B cell (primary cell): ENCODE measurements around the gene PPP1R13B. TPM values are rescaled to one million over a fixed set of nuclear protein-coding genes. Genes with fewer than 3 reads are reported as not detected.
"Not testable (repeated sequence)": the region's sequence is repeated elsewhere in the genome, so short reads cannot be mapped to it uniquely, and the experiment has no call there.

ENCODE experiments used
- ATAC-seq: fragments of 200-7000 bp; cut with Tn5 transposase; one replicate; pipeline ENCODE4 v1.10.0; 2021; ENCODE audit warnings: low read depth, mild to moderate bottlenecking, moderate number of reproducible peaks, moderate library complexity
- CTCF ChIA-PET: fragments of 350-600 bp; sonication (Branson Sonifier 250); formaldehyde crosslinking; loops from one replicate; lab custom pipeline; 2021; ENCODE audit warnings: antibody characterized with exemption, inconsistent platforms; lab: Charles Lee
- POLR2A ChIA-PET: fragments of 350-600 bp; sonication (Branson Sonifier 250); formaldehyde crosslinking; loops from one replicate; lab custom pipeline; 2021; ENCODE audit warnings: antibody characterized with exemption; lab: Charles Lee
- DNase-seq: peaks from one replicate; pipeline ENCODE4 v3.0.0; 2013
- H2AFZ ChIP-seq: 2 replicates; pipeline ENCODE4 v1.6.1; 2012; ENCODE audit warnings: mild to moderate bottlenecking, low read depth, low read length; ENCODE audit not compliant: insufficient read depth, poor library complexity, severe bottlenecking
- H3K27ac ChIP-seq, 2 donors: 1 replicate in 1 of 2; 2 replicates in 1 of 2; pipeline ENCODE4 v1.5.1; 2012 to 2013; ENCODE audit warnings: low read length in 2 of 2, mild to moderate bottlenecking in 2 of 2, moderate library complexity in 1 of 2
- H3K27me3 ChIP-seq, 4 experiments: fragments of 200-600 bp in 1 of 4; sonication (generic) in 1 of 4; replicated peaks in 1 of 4; 1 replicate in 2 of 4; 2 replicates in 2 of 4; pipeline versions ENCODE4 v1.6.1 to v1.7.0; 2013 to 2016; ENCODE audit warnings: low read length in 3 of 4, mild to moderate bottlenecking in 2 of 4, mixed read lengths in 1 of 4, moderate library complexity in 1 of 4; ENCODE audit not compliant: insufficient read depth in 4 of 4, control insufficient read depth in 3 of 4; ENCODE audit errors: control extremely low read depth in 1 of 4
- H3K36me3 ChIP-seq, 2 experiments: replicated peaks in 1 of 2; 1 replicate in 1 of 2; 2 replicates in 1 of 2; pipeline versions ENCODE4 v1.6.1 to v1.7.1; 2013; ENCODE audit warnings: low read length in 1 of 2; ENCODE audit not compliant: insufficient read depth in 2 of 2, control insufficient read depth in 1 of 2; ENCODE audit errors: control extremely low read depth in 1 of 2, extremely low read depth in 1 of 2
- H3K4me1 ChIP-seq, 2 donors: fragments of 200-600 bp in 1 of 2; sonication (generic) in 1 of 2; 1 replicate in 1 of 2; 2 replicates in 1 of 2; pipeline versions ENCODE4 v1.5.1 to v1.6.1; 2013 to 2017; ENCODE audit warnings: low read length in 2 of 2; ENCODE audit not compliant: control insufficient read depth in 2 of 2, insufficient read depth in 2 of 2
- H3K4me2 ChIP-seq: replicated peaks from 2 replicates; pipeline ENCODE3; 2012; ENCODE audit warnings: mild to moderate bottlenecking, low read depth, low read length; ENCODE audit not compliant: poor library complexity, severe bottlenecking
- H3K4me3 ChIP-seq, 5 experiments: fragments of 200-600 bp in 1 of 5; sonication (generic) in 1 of 5; 1 replicate in 3 of 5; 2 replicates in 2 of 5; pipeline versions ENCODE4 v1.5.1 to v1.7.0; 2011 to 2016; ENCODE audit warnings: low read length in 4 of 5, mild to moderate bottlenecking in 4 of 5, low read depth in 2 of 5, control low read depth in 1 of 5, moderate library complexity in 1 of 5; ENCODE audit not compliant: insufficient read depth in 1 of 5; ENCODE audit errors: control extremely low read depth in 1 of 5, extremely low read depth in 1 of 5
- H3K79me2 ChIP-seq: fragments of 200-600 bp; sonication (generic); one replicate; pipeline ENCODE4 v1.6.0; 2016; ENCODE audit warnings: low read length; ENCODE audit not compliant: control insufficient read depth, insufficient read depth
- H3K9ac ChIP-seq: fragments of 200-600 bp; sonication (generic); 2 replicates; pipeline ENCODE4 v1.6.1; 2017; ENCODE audit warnings: mild to moderate bottlenecking, low read length, moderate library complexity
- H3K9me3 ChIP-seq, 3 donors: one replicate each; pipeline versions ENCODE4 v1.6.1 to v1.7.1; 2013; ENCODE audit warnings: low read length in 2 of 3; ENCODE audit not compliant: control insufficient read depth in 2 of 3, insufficient read depth in 1 of 3; ENCODE audit errors: control extremely low read depth in 1 of 3
- H4K20me1 ChIP-seq: 2 replicates; pipeline ENCODE4 v1.6.0; 2012; ENCODE audit warnings: mild to moderate bottlenecking, low read length; ENCODE audit not compliant: insufficient read depth, control insufficient read depth, poor library complexity, severe bottlenecking
- H3K27ac Mint-ChIP-seq: one replicate; pipeline ENCODE4 v1.8.0; 2021; ENCODE audit warnings: mixed read lengths
- H3K27me3 Mint-ChIP-seq: one replicate; pipeline ENCODE4 v1.8.0; 2021; ENCODE audit warnings: mixed read lengths
- H3K4me1 Mint-ChIP-seq: one replicate; pipeline ENCODE4 v1.8.0; 2021; ENCODE audit warnings: mixed read lengths
- H3K4me3 Mint-ChIP-seq: one replicate; pipeline ENCODE4 v1.8.0; 2021; ENCODE audit warnings: mixed read lengths
- H3K9me3 Mint-ChIP-seq: one replicate; pipeline ENCODE4 v1.8.0; 2022; ENCODE audit warnings: mixed read lengths; ENCODE audit not compliant: insufficient read depth
- CTCF ChIP-seq: fragments of 200-600 bp; IDR thresholded peaks from one replicate; pipeline ENCODE4 v1.8.0; 2022; ENCODE audit warnings: antibody characterized with exemption, mild to moderate bottlenecking
- EZH2 ChIP-seq: IDR thresholded peaks from 2 replicates; pipeline ENCODE4 v1.6.1; 2012; ENCODE audit warnings: borderline replicate concordance, low read depth, mild to moderate bottlenecking, moderate library complexity, low read length; ENCODE audit not compliant: insufficient read depth, poor library complexity, severe bottlenecking
- WGBS: methylation state at CpG from one replicate; pipeline ENCODE4 v1.1.5; 2013; ENCODE audit warnings: missing lambda C conversion rate; ENCODE audit not compliant: insufficient coverage; 5-methylcytosine and 5-hydroxymethylcytosine counted together
- intact Hi-C: fragments of 100-400 bp; cut with micrococcal nuclease; formaldehyde crosslinking; loops from one replicate; pipeline ENCODE4 v1.10.0; 2022
- polyA plus RNA-seq: library from polyadenylated mRNA; depleted of rRNA; stranded (reverse); fragments of >200 nt; gene quantifications from 2 replicates; pipeline ENCODE4 v1.2.3, GENCODE V29; 2012
- total RNA-seq, 2 donors: library from RNA; stranded (reverse); fragments of 120-200 nt in 1 of 2; gene quantifications; 1 replicate in 1 of 2; 2 replicates in 1 of 2; pipeline versions ENCODE4 v1.2.3 to v1.2.4, GENCODE V29; 2013 to 2022

Gene PPP1R13B
- total and polyA plus RNA-seq, 2 donors (not counting 1 experiment from before 2014, with no cell fraction given) = 10.1 to 27.7 TPM

- Histone ChIP-seq H3K4me2 (no peak overlapping the region), H3K36me3 (no peaks in the 10 kb centered on the region), H3K9ac (no peak overlapping the region), H4K20me1 (no peaks in the 10 kb centered on the region), H3K79me2 (no peaks in the 10 kb centered on the region), H3K9me3 (no peaks in the 10 kb centered on the region), H3K4me1 (no peaks in the 10 kb centered on the region), H3K4me3 (no peak overlapping the region), H2AFZ (no peak overlapping the region), H3K27ac (no peak overlapping the region), H3K27me3 (no peaks in the 10 kb centered on the region)
- TF ChIP-seq EZH2 = no peak
- ATAC-seq (no peak), DNase-seq (no peak)
- POLR2A ChIA-PET = no interaction called here
- no CpG with 5 or more reads among the region's 1 CpG for WGBS
- Mint-ChIP-seq H3K4me1 (no peaks in the 10 kb centered on the region), H3K27me3 (no peaks in the 10 kb centered on the region), H3K27ac (no peak overlapping the region), H3K9me3 (no peaks in the 10 kb centered on the region), H3K4me3 (no peak overlapping the region)
- CTCF ChIA-PET = interaction anchor here (0.6 to 1.4 kb wide), 2 partner anchors 20 to 1246 kb away, joined by 3 to 5 read pairs; no protein-coding TSS in a partner anchor
- intact Hi-C loops = no loop called here
Measured at GRCh38 chr14:103788086-103788485, 59.3 kb downstream of the PPP1R13B start.

DNA sequence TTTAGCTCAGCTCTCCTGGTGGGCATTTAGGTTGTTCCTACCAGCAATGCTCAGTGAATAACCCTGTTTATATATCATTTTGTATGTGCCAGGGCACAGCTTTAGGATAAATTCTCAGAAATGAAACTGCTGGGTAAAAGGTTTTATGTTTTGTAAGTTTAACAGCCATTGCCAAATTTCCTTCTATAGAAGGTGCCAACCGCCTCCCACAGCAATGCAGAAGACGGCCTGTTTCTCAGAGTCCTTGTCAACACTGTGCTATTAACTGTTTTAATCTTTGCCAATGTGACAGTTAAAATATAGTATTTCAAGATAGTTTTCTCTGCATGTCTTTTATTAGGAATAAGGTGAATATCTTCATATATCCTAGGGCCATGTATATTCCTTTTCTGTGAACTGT, 65.0 kb downstream of the PPP1R13B start:
- DNase-seq = no peak
- TF ChIP-seq CTCF = no peak
- no peak for TF ChIP-seq EZH2
- no peaks in the 10 kb centered on the region for H4K20me1 ChIP-seq
- ChIA-PET CTCF (no interaction called here), POLR2A (no interaction called here)
- intact Hi-C loops = no loop called here
- H3K4me3 ChIP-seq = no peak overlapping the region
- Mint-ChIP-seq H3K4me3 (no peak overlapping the region), H3K27me3 (no peaks in the 10 kb centered on the region), H3K9me3 (no peaks in the 10 kb centered on the region), H3K27ac (no peak overlapping the region), H3K4me1 (no peaks in the 10 kb centered on the region)
- H3K4me2 ChIP-seq = no peak overlapping the region
- WGBS = no CpG with 5 or more reads among the region's 2 CpGs
- no peak overlapping the region for H3K27ac ChIP-seq
- H3K9me3 ChIP-seq = no peaks in the 10 kb centered on the region
- no peak overlapping the region for H3K9ac ChIP-seq
- no peak for ATAC-seq
- H3K27me3 ChIP-seq = no peaks in the 10 kb centered on the region
- H3K4me1 ChIP-seq = no peaks in the 10 kb centered on the region
- no peaks in the 10 kb centered on the region for H3K79me2 ChIP-seq
- peaks cover 0 to 5% of the 10 kb centered on the region in 2 experiments for H3K36me3 ChIP-seq
- no peak overlapping the region for H2AFZ ChIP-seq

DNA sequence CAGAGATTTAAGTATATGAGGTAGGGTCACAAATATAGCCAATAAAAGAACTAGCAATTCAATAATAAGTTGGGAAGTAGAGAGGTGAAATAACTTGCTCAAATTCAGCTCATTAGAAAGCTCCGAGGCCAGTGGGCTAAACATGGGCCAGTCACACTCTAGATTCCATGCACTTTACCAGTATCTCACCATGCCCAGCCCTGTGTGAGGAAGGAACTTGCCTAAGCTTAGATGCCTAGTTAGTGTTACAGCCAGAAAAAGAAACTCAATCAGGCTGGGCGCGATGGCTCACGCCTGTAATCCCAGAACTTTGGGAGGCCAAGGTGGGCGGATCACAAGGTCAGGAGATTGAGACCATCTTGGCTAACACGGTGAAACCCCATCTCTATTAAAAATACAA, 71.1 kb downstream of the PPP1R13B start:
- H3K36me3 ChIP-seq, H3K4me3 Mint-ChIP-seq, H3K27me3 Mint-ChIP-seq, POLR2A ChIA-PET, H3K9ac ChIP-seq, H3K4me1 ChIP-seq, H3K4me2 ChIP-seq, H3K79me2 ChIP-seq, H3K27ac ChIP-seq, H3K27me3 ChIP-seq, H3K4me3 ChIP-seq, DNase-seq, H3K9me3 ChIP-seq, CTCF ChIA-PET, H3K27ac Mint-ChIP-seq, H2AFZ ChIP-seq, H3K9me3 Mint-ChIP-seq, intact Hi-C loops, H3K4me1 Mint-ChIP-seq, H4K20me1 ChIP-seq, ATAC-seq: not testable (repeated sequence)
- 100% methylated on average over 4 of the region's 6 CpGs for WGBS
